Esophagus muscularis mucosa (tissue), 4 donors: ENCODE results near the gene ATG10.

Experiments
- CTCF ChIP-seq, 3 experiments: fragments of 200-600 bp in 2 of 3; fragments of 450-650 bp in 1 of 3; sonication (generic) in 2 of 3; IDR thresholded peaks; one replicate each; pipeline ENCODE4 v1.5.1; 2017 to 2019; ENCODE audit warnings: antibody characterized with exemption in 3 of 3, mild to moderate bottlenecking in 2 of 3, moderate library complexity in 1 of 3
- EP300 ChIP-seq: sonication (generic); formaldehyde crosslinking; IDR thresholded peaks from one replicate; pipeline ENCODE4 v1.6.1; 2017; ENCODE audit warnings: antibody characterized with exemption
- POLR2A ChIP-seq: fragments of 450-650 bp; IDR thresholded peaks from one replicate; pipeline ENCODE4 v1.6.1; 2017; ENCODE audit warnings: antibody characterized with exemption, moderate library complexity, mild to moderate bottlenecking, low read depth

- no peak for TF ChIP-seq CTCF (IDR thresholded peaks at IDR 0.05)
- no peak for TF ChIP-seq EP300
- no peak for TF ChIP-seq POLR2A
Measured at GRCh38 chr5:81980160-81980559, 8.3 kb downstream of the ATG10 start.
